ENCODE results near the gene SMIM1. TPM values are rescaled to one million over a fixed set of nuclear protein-coding genes. Genes with fewer than 3 reads are reported as not detected.

The SMIM1 gene
- total and polyA plus RNA-seq, 9 of the 15 experiments (the other 6 are each of a cell fraction or from before 2014, with no cell fraction given): 2.3 to 125 (median 24.3) TPM

GRCh38 chr1:3773572-3774275 lies 1.2 kb downstream of the SMIM1 start:
- H3K9me1 ChIP-seq (ENCODE audit: control insufficient read depth, insufficient read depth, low read length): peaks cover 5% of the 10 kb centered on the region
- H3K79me2 ChIP-seq (ENCODE audit: control insufficient read depth, insufficient read depth, low read length): peaks cover 38% of the 10 kb centered on the region
- CTCF ChIA-PET (ENCODE audit: low intra/inter-chr PET ratio): interaction anchor here (0.6 kb wide), 1 partner anchor 131 kb away, joined by 5 read pairs; no protein-coding TSS in a partner anchor
- no TSS peak for BruUV-seq (replicated peaks)
- H2AFZ ChIP-seq (ENCODE audit: low read depth, low read length): no peak overlapping the region; the same call in 1 of the 2 replicates
- peaks cover 9% of the 10 kb centered on the region; the same call in 1 of the 3 replicates for H3K36me3 ChIP-seq (ENCODE audit: control insufficient read depth, insufficient read depth, low read length)
- peak overlapping the region; percentile 66 to 94 for H3K9ac ChIP-seq (ENCODE audit: insufficient read depth in 1 of 2, low read depth in 2 of 2, low read length in 2 of 2)
- no peaks in the 10 kb centered on the region for H4K20me1 ChIP-seq (replicated peaks; ENCODE audit: control insufficient read depth, insufficient read depth, low read length)
- POLR2A ChIA-PET: interaction anchor here (0.5 to 2.0 kb wide), 11 partner anchors 11 to 125 kb away, joined by 3 to 7 read pairs (median 3); partner anchors contain the start of gene LRRC47
- in situ Hi-C loops (cut with MboI): no loop called here
- ATAC-seq: peak; percentile 5
- H3K27me3 ChIP-seq (ENCODE audit: control insufficient read depth in 2 of 2, insufficient read depth in 2 of 2, low read length in 2 of 2): no peaks in the 10 kb centered on the region
- peak overlapping the region; percentile 66 for H3K27ac ChIP-seq (ENCODE audit: extremely low read depth, low read depth, low read length)
- DNase-seq (ENCODE audit: extremely low read depth in 1 of 4, low spot score in 3 of 4): peak in 2 of 4 experiments; percentile 61 to 80
- intact Hi-C loops (cut with micrococcal nuclease): loop anchor here (2.0 kb wide), 3 partner anchors 27 to 127 kb away; partner anchors contain the start of gene C1orf174
- FAIRE-seq: peak; percentile 84
- H3K4me3 ChIP-seq: peak overlapping the region; percentile 65
- peak overlapping the region; percentile 92 for H3K4me2 ChIP-seq (ENCODE audit: insufficient read depth, low read length)
- peaks cover 26 to 91% of the 10 kb centered on the region in 2 experiments for H3K4me1 ChIP-seq (replicated peaks in 1 of 2; ENCODE audit: control insufficient read depth in 2 of 2, insufficient read depth in 2 of 2, low read length in 2 of 2)
- no peaks in the 10 kb centered on the region for H3K9me3 ChIP-seq (replicated peaks; ENCODE audit: control insufficient read depth, insufficient read depth, low read depth, low read length)
- WGBS (ENCODE audit: insufficient coverage, low coverage, missing lambda C conversion rate): 4% methylated on average over 16 of the region's 16 CpGs
- TF ChIP-seq SMARCE1 (IDR thresholded peaks at IDR 0.05): no peak
- no peak for TF ChIP-seq MITF (IDR thresholded peaks at IDR 0.05)
- TF ChIP-seq C11orf30 (IDR thresholded peaks at IDR 0.05; ENCODE audit: low read depth): no peak
- TF ChIP-seq FOXJ2 (tag; IDR thresholded peaks at IDR 0.05): no peak
- 0 out of 2 replicates have a peak, but pooled peaks have one; percentile 31 for TF ChIP-seq RB1 (IDR thresholded peaks at IDR 0.05; ENCODE audit: low read depth)
- TF ChIP-seq ELK3 (CRISPR knock-in tag; IDR thresholded peaks at IDR 0.05): no peak
- TF ChIP-seq ZNF444 (CRISPR knock-in tag; IDR thresholded peaks at IDR 0.05): no peak
- TF ChIP-seq ZNF764 (CRISPR knock-in tag; IDR thresholded peaks at IDR 0.05; ENCODE audit: low read depth): no peak
- 0 out of 2 replicates have a peak, but pooled peaks have one; percentile 64 for TF ChIP-seq ARID3B (CRISPR knock-in tag; IDR thresholded peaks at IDR 0.05; ENCODE audit: borderline replicate concordance)
- no peak for TF ChIP-seq RBFOX2 (IDR thresholded peaks at IDR 0.05; ENCODE audit: low read depth, low read length)
- 0 out of 2 replicates have a peak, but pooled peaks have one; percentile 58 for TF ChIP-seq ELF4 (CRISPR knock-in tag; IDR thresholded peaks at IDR 0.05)
